Astrocyte of the spinal cord (primary cell): Measurements from ENCODE around the gene EMILIN3.

Experiments used
- DNase-seq: peaks from one replicate; pipeline ENCODE4 v3.0.0; 2011; ENCODE audit warnings: low read depth, low spot score
- H3K4me3 ChIP-seq: 2 replicates; pipeline ENCODE4 v1.5.1; 2011; ENCODE audit warnings: low read depth, mild to moderate bottlenecking, low read length, moderate library complexity
- in situ Hi-C: cut with HindIII; loops from 2 replicates; pipeline ENCODE4 v1.10.0; 2017; ENCODE audit warnings: low sequenced_read_pairs
- TF ChIP-seq, protein P1 (sequence below): IDR thresholded peaks from 2 replicates; pipeline ENCODE4 v1.5.1; 2012; ENCODE audit warnings: low read depth, mild to moderate bottlenecking, low read length, inconsistent platforms

EMILIN3 gene

DNA sequence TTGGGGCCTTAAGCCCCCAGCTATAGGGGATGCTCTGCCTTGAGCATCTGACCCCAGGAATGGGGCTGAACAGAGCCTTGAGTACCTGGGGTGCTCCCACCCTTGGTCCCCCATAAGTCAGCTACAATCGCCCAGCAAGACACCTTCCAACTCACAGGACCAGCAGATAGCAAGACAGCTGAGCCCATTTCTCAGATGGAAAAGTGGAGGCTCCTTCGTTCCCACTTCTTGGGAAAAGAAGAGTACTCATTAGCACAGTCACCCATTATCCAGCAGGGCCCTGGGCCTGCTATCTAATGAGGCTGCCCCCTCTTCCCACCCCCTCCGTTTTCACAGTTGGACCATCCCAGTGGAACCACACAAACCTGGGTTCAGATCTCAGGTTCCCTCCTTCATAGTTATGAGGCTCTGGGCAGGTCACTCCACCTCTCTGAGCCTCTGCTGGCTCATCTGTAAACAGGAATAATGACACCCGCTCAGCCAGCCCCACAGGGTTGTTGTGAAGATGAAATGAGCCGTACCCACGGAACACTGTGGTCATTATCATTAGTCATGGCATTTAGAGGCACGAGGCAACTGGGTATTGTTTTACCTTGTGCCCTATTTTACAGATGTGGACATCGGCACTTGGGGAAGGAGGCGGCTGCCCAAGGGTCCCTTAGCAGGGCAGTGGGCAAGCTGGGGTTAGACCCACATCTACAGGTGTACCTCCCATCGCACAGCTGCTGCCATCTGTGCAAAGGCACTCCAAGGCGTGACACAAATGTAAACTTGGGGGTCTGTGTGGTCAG, 21.5 kb downstream of the EMILIN3 start:
- TF ChIP-seq, protein P1, sequence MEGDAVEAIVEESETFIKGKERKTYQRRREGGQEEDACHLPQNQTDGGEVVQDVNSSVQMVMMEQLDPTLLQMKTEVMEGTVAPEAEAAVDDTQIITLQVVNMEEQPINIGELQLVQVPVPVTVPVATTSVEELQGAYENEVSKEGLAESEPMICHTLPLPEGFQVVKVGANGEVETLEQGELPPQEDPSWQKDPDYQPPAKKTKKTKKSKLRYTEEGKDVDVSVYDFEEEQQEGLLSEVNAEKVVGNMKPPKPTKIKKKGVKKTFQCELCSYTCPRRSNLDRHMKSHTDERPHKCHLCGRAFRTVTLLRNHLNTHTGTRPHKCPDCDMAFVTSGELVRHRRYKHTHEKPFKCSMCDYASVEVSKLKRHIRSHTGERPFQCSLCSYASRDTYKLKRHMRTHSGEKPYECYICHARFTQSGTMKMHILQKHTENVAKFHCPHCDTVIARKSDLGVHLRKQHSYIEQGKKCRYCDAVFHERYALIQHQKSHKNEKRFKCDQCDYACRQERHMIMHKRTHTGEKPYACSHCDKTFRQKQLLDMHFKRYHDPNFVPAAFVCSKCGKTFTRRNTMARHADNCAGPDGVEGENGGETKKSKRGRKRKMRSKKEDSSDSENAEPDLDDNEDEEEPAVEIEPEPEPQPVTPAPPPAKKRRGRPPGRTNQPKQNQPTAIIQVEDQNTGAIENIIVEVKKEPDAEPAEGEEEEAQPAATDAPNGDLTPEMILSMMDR, result no peak
- in situ Hi-C loops, result no loop called here
- H3K4me3 ChIP-seq, result no peak overlapping the region
- DNase-seq, result no peak

DNA sequence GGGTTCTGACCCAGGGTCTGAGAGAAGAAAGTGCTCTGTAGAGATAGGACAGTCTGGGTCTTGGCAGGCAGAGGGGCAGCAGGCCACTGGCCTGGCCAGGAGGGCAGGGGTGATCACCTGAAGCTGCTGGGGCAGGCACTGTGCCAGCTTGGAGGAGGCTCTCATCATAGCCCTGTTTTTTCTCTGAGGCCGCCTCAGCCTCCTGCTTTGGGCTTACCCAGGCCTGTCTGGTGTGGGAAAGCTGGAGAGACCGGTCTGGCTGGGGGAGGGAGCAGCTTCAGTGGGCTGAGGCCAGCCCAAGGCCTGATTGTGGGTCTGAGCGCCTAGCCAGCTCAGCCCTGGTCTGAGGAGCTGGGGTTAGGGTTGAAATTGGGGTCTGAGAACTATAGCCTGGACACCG, 22.1 kb downstream of the EMILIN3 start:
- no peak overlapping the region for H3K4me3 ChIP-seq
- in situ Hi-C loops, result no loop called here
- no peak for DNase-seq
- TF ChIP-seq, protein P1, result no peak

DNA sequence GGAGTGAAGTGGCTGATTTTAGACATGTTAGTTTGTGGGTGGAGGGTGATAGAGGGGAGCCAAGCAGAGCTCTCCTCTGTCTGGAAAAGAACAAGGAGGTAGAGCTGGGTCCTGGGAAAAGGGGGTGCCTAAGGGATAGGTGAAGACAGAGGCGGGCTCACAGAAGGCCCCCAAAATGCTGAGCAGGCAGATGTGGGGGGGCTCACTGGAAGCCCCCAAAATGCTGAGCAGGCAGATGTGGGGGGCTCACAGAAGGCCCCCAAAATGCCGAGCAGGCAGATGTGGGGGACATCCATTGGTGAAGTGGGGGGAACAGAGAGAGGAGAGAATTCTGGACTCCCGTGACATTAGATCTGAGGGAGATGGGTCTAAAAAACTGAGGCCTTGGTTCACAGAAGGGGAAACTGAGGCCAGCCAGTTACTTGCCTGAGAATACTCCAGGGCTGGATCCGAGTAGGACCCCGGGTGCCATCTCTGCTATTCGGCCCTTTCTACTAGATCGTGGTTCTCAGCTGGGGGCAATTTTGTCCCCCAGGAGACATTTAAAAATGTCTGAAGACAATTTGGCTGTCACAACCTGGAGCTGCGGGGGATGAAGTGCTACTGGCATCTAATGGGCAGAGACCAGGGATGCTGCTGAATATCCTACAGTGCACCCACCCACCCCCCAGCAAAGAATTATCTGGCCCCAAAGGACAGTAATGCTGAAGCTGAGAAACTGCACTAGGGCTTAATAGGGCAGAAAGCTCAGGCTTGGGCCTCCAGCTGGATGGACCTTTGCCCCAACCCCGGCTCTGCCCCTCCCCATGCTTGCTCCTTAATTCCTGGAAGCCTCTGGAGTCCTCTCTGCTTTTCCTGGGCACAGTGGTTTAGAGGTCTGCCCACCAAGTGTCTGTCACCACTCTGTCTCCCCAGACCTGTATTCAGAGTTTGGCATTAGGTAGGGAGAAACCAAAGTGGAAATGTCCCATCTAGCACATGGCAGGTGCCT, 23.8 kb downstream of the EMILIN3 start:
- TF ChIP-seq, protein P1, result no peak
- in situ Hi-C loops, result no loop called here

DNA sequence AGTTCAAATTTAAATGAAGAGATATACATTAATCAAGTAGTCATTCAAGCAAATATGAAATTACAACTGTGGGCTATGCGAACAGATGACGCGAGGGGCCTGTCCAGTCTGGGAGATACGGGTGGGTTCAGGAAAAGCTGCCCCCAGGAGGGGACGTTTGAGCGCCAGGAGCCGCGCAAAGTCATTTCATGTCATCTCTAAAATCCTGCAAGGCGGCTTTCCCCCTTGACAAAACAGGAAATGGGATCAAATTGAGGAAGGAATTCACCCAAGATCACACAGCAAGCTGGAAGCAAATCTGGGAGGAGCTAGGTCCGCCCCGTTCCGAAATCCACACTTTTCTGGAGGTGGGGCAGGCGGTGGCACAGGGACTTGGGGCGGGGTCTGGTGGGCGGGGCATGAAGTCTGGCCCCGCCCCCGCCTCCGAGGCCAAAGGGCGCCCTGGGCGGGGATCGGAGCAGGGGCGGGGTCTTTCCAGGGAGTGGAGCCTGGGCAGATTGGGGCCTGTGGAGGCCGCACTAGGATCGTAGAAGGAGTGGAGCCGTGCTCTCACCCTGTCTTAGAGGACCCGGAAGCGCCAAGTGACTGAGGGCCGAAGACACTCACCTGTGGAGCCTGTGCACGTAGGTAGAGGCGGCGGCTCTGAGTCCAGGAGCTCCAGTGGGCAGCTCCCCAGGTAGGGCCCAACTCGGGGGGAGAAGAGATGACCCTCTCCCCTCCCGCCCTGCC, 26.1 kb downstream of the EMILIN3 start, which contains the start of gene LPIN3:
Gene LPIN3 (plus strand): TSS at position 495 of the 729 bp plus-strand sequence. CDS start 4,983 bp downstream, outside the sequence.
- in situ Hi-C loops, result no loop called here
- peak within 1 kb of the TSS; percentile 39 for H3K4me3 ChIP-seq
- DNase-seq, result peak; percentile 81
- TF ChIP-seq, protein P1, result no peak

More for the DNA sequence above, 23.8 kb downstream of the EMILIN3 start:
- no peak for DNase-seq
- no peak overlapping the region for H3K4me3 ChIP-seq

DNA sequence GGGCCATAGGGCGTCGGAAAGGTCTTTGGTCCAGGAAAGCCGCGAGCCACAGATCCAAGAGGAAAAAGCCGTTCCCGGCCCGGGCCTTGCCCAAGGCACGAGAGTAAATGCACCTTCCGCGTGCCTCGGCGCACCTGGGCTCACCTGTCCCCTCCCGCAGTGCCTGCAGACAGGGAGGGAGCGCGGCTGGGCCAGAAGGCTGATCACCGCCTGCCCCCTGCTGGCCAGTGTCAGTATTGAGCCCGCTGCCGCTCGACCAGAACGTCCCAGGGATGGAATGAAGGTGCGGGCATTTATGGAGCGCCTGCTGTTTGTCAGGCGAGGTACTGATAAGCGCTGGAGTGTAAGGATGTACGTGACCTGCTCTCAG, 26.7 kb downstream of the EMILIN3 start:
- H3K4me3 ChIP-seq, result peak overlapping the region; percentile 39
- TF ChIP-seq, protein P1, result peak; percentile 91
- in situ Hi-C loops, result no loop called here
- peak; percentile 57 for DNase-seq
